ENCODE results near the gene PBX1.

Gene PBX1

DNA sequence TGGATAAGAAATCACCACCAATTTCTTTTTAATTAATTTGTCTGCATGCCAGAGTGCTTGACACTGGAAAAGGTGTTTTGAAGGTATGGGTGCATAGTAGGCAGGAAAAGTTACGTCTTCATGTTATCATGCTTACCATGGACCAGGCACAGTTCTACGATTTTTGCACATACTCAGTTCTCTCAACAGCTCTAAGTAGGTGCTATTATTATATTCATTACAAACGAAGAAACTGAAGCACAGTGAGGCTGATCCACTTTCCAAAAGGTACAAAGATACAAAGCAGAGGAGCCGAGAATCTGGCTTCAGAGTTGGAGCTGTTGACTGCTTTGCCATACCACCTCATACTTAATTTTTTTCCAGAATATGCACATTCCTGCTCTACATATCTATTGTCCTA is 306.4 kb downstream of the PBX1 start:
- no peak for TF ChIP-seq SPI1 (IDR thresholded peaks at IDR 0.05; ENCODE audit: low read depth, low read length)
- DNase-seq (ENCODE audit: insufficient read length, low spot score) (no peak), FAIRE-seq (no peak)

DNA sequence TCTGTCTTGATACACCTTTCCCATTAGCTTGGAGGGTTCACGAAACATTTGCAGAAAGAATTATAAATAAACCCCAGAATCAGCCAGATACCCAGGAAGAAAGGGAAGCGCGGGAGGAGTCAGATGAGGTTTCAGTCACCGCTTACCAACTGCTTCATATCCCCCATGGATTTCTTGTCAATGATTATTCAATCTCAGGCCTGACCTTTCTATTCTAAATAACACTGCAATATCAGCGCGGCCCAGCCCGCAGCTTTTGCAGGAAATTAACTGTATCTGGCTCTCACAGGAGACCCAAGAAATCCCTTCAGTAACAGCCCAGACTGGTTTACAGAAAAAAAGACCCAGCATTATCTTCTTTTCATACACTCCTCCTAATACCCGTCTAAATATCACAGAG is 308.6 kb downstream of the PBX1 start:
- no peak for DNase-seq (ENCODE audit: insufficient read length, low spot score)
- no peak for FAIRE-seq
- TF ChIP-seq TAF1 (IDR thresholded peaks at IDR 0.05; ENCODE audit: low read depth, low read length) = no peak
- TF ChIP-seq SPI1 (IDR thresholded peaks at IDR 0.05; ENCODE audit: low read depth, low read length) = no peak
- TF ChIP-seq POU2F2 (IDR thresholded peaks at IDR 0.05; ENCODE audit: low read depth, low read length) = no peak
- TF ChIP-seq POLR2A (IDR thresholded peaks at IDR 0.05; ENCODE audit: low read depth, low read length) = no peak
- TF ChIP-seq POLR2AphosphoS5 (IDR thresholded peaks at IDR 0.05; ENCODE audit: low read depth, low read length) = no peak
- no peak for TF ChIP-seq PAX5 (IDR thresholded peaks at IDR 0.05; ENCODE audit: insufficient read depth, low read length, severe bottlenecking)

DNA sequence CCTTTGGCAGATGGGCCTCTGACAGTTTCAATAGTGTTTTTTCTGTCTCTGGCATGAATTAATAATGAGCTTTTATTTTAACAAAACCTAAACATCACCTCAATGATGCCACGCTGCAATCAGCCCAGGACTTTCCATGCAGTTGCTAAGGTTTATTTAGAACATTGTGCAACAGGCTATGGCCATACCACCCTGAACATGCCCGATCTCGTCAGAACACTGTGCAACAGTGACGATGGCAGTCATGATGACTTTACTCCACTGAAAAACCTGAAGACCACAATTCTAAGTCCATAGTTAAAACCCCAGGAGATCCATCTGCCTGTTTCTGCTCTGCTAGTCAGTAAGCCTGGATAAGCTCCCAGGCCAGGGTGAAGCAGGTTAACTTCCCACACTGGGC is 310.0 kb downstream of the PBX1 start:
- DNase-seq (ENCODE audit: insufficient read length, low spot score) (no peak), FAIRE-seq (no peak)
- TF ChIP-seq POU2F2 (IDR thresholded peaks at IDR 0.05; ENCODE audit: low read depth, low read length) (no peak), PAX5 (IDR thresholded peaks at IDR 0.05; ENCODE audit: insufficient read depth, low read length, severe bottlenecking) (no peak), POLR2A (IDR thresholded peaks at IDR 0.05; ENCODE audit: low read depth, low read length) (no peak), SPI1 (IDR thresholded peaks at IDR 0.05; ENCODE audit: low read depth, low read length) (no peak), POLR2AphosphoS5 (IDR thresholded peaks at IDR 0.05; ENCODE audit: low read depth, low read length) (no peak), TAF1 (IDR thresholded peaks at IDR 0.05; ENCODE audit: low read depth, low read length) (no peak)

DNA sequence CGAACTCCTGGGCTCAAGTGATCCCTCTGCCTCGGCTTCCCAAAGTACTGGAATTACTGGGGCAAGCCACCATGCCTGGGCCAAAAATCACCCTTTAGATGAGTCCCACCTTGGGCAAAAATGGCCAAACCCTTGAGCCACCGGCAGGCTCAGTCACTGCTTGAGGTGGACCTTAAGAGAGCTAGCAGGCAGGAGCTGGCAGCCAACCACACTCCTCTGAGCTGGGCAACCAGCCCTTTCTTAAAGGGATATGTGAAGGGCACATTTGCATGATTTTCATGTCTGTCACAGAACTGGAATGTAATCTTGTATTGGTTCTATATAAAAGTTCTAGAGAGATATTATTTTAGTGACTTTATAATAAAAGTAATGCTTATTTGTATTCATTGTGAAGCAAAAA is 316.5 kb downstream of the PBX1 start:
- FAIRE-seq (no peak), DNase-seq (ENCODE audit: insufficient read length, low spot score) (no peak)
- TF ChIP-seq SPI1 (IDR thresholded peaks at IDR 0.05; ENCODE audit: low read depth, low read length) = no peak
- no peak for TF ChIP-seq POU2F2 (IDR thresholded peaks at IDR 0.05; ENCODE audit: low read depth, low read length)
- no peak for TF ChIP-seq TAF1 (IDR thresholded peaks at IDR 0.05; ENCODE audit: low read depth, low read length)
- TF ChIP-seq PAX5 (IDR thresholded peaks at IDR 0.05; ENCODE audit: insufficient read depth, low read length, severe bottlenecking) = no peak
- no peak for TF ChIP-seq POLR2AphosphoS5 (IDR thresholded peaks at IDR 0.05; ENCODE audit: low read depth, low read length)
- TF ChIP-seq POLR2A (IDR thresholded peaks at IDR 0.05; ENCODE audit: low read depth, low read length) = no peak

DNA sequence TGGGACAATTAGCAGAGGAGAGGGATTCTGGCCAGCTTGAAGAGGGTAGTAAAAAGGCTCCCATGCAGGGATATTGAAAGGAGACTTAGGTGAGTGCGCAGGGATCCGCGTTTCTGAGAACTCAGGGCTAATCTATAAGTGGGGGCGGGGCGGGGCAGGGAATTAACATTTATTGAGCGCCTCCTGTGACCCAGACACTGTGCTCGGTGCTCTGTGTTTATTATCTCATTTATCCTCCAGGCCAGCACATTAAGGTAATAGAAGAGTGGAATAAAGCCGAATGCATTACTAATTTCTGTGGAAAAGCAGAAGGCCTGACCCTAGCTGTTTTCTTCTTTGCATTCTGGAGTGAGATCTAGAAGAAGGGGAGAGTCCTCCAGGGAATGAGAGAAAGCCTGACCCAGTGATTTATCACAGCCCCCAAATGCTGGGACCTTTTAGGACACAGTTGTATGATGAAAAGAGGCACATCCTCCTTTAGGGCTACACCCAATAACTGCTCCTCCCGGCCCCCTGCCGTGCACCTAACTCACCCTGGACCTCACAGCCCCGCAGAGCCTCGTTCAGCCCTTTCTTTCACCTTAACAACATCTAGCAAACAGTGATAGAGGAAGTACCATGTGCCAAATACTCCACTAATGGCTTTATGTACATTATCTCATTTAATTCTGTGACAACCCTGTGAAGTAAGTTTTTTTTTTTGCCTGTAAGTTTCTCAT is 317.6 kb downstream of the PBX1 start:
- TF ChIP-seq POLR2A (IDR thresholded peaks at IDR 0.05; ENCODE audit: low read depth, low read length) (no peak), POLR2AphosphoS5 (IDR thresholded peaks at IDR 0.05; ENCODE audit: low read depth, low read length) (no peak), PAX5 (IDR thresholded peaks at IDR 0.05; ENCODE audit: insufficient read depth, low read length, severe bottlenecking) (no peak), POU2F2 (IDR thresholded peaks at IDR 0.05; ENCODE audit: low read depth, low read length) (no peak), TAF1 (IDR thresholded peaks at IDR 0.05; ENCODE audit: low read depth, low read length) (no peak), SPI1 (IDR thresholded peaks at IDR 0.05; ENCODE audit: low read depth, low read length) (no peak)
- DNase-seq (ENCODE audit: insufficient read length, low spot score) (no peak), FAIRE-seq (no peak)

DNA sequence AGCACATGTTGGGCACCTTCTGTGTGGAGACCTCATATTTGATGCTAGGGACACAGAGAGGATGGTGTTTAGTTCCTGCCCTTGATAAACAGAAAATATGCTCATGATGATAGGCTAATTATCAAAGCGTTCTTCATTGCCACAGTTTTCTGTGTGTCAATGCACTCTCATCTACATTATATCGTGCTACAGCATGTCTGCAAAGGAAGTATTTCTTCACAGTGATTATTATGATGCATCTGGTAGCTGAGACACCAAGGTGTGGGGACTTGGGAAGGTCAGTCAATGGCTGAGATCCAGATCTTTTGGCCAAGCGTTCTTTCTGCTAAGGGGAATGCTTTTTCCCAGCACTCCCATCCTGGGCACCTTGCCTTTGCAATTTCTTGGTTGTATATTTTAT is 321.2 kb downstream of the PBX1 start:
- FAIRE-seq (no peak), DNase-seq (ENCODE audit: insufficient read length, low spot score) (no peak)
- TF ChIP-seq POLR2AphosphoS5 (IDR thresholded peaks at IDR 0.05; ENCODE audit: low read depth, low read length) = no peak
- no peak for TF ChIP-seq POU2F2 (IDR thresholded peaks at IDR 0.05; ENCODE audit: low read depth, low read length)
- no peak for TF ChIP-seq TAF1 (IDR thresholded peaks at IDR 0.05; ENCODE audit: low read depth, low read length)

DNA sequence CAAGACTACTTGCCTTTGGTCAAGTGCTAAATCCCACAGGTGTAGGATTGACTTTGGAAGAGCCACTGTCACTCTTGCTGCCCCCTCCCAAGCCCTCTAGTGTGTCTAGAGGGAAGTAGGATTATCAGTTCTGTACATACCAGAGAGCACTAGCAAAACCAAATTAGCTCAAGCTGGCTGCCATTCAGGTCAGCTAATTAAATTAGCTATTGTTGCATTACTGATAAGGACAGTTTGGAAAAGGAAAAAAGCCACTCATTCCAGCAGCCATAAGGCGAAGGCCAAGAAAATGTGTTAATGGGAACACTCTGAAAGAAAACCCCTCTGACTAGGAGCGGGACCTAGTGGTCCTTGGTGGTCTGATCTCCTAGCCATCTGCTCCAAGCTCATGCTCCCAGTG is 321.7 kb downstream of the PBX1 start:
- no peak for TF ChIP-seq TAF1 (IDR thresholded peaks at IDR 0.05; ENCODE audit: low read depth, low read length)
- no peak for TF ChIP-seq POLR2A (IDR thresholded peaks at IDR 0.05; ENCODE audit: low read depth, low read length)
- no peak for TF ChIP-seq POU2F2 (IDR thresholded peaks at IDR 0.05; ENCODE audit: low read depth, low read length)
- no peak for TF ChIP-seq SPI1 (IDR thresholded peaks at IDR 0.05; ENCODE audit: low read depth, low read length)
- no peak for TF ChIP-seq POLR2AphosphoS5 (IDR thresholded peaks at IDR 0.05; ENCODE audit: low read depth, low read length)
- no peak for TF ChIP-seq PAX5 (IDR thresholded peaks at IDR 0.05; ENCODE audit: insufficient read depth, low read length, severe bottlenecking)
- FAIRE-seq (no peak), DNase-seq (ENCODE audit: insufficient read length, low spot score) (no peak)

DNA sequence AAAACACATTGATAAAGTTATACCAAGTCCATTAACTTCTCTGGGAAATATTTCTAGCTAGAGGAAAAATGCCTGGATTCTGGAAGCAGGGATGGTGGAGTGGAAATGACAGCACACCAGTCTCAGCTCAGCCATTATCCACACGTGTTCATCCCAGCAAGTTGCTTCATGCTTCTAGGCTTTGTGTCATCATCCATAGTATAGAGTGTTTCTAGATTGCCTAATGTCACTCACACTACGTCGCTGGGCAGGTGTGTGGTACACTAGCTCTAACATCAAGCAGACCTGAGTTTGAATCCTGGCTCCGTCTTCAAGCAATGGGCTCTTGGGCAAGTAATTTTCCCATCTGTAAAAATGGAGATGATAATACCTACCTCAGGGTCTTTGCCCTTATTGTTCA is 326.3 kb downstream of the PBX1 start:
- no peak for DNase-seq (ENCODE audit: insufficient read length, low spot score)
- FAIRE-seq = no peak
- TF ChIP-seq POLR2AphosphoS5 (IDR thresholded peaks at IDR 0.05; ENCODE audit: low read depth, low read length) (no peak), TAF1 (IDR thresholded peaks at IDR 0.05; ENCODE audit: low read depth, low read length) (no peak), PAX5 (IDR thresholded peaks at IDR 0.05; ENCODE audit: insufficient read depth, low read length, severe bottlenecking) (no peak), POLR2A (IDR thresholded peaks at IDR 0.05; ENCODE audit: low read depth, low read length) (no peak), SPI1 (IDR thresholded peaks at IDR 0.05; ENCODE audit: low read depth, low read length) (no peak), POU2F2 (IDR thresholded peaks at IDR 0.05; ENCODE audit: low read depth, low read length) (no peak)

DNA sequence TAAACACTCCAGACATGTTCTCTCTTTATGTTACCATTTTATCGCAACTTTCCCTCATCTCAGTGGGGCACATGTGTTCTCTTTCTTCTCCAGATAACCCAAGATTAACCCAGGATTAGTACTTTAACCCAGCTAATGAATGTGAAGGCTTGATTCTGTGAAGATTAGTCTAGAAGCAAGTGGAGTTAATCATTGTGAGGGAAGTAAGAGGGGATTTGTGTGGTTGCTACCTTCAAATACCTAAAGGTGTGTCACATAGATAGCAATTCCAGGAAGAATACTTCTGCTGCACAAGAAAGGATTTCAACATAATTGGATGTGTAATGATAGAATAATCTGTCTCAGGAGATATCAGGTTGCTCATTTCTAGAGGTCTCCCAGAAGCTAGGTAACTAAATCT is 327.1 kb downstream of the PBX1 start:
- no peak for FAIRE-seq
- DNase-seq (ENCODE audit: insufficient read length, low spot score) = no peak
- TF ChIP-seq POLR2A (IDR thresholded peaks at IDR 0.05; ENCODE audit: low read depth, low read length) = no peak
- no peak for TF ChIP-seq SPI1 (IDR thresholded peaks at IDR 0.05; ENCODE audit: low read depth, low read length)
- TF ChIP-seq POLR2AphosphoS5 (IDR thresholded peaks at IDR 0.05; ENCODE audit: low read depth, low read length) = no peak
- TF ChIP-seq TAF1 (IDR thresholded peaks at IDR 0.05; ENCODE audit: low read depth, low read length) = no peak
- no peak for TF ChIP-seq PAX5 (IDR thresholded peaks at IDR 0.05; ENCODE audit: insufficient read depth, low read length, severe bottlenecking)
- TF ChIP-seq POU2F2 (IDR thresholded peaks at IDR 0.05; ENCODE audit: low read depth, low read length) = no peak

DNA sequence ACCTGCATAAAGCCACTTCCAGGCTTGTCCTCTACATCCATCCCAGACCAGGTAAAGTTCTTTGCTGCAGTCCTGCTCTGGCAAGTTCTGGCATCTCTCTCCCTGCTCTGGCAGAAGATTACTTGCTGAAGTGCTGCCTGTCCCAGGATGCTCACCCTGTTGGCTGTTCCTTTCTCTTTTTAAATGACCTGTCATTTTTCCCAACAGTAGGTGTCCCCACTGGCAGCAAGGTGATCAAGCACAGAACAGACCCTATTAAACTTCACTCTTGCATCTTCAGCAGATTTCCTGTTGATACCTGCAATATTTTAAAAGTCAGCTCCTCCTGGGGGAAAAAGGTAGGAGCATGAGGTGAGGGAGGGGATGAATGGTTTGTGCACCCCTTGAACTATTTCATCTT is 332.6 kb downstream of the PBX1 start:
- no peak for DNase-seq (ENCODE audit: insufficient read length, low spot score)
- FAIRE-seq = no peak
- TF ChIP-seq TAF1 (IDR thresholded peaks at IDR 0.05; ENCODE audit: low read depth, low read length) = no peak
- no peak for TF ChIP-seq SPI1 (IDR thresholded peaks at IDR 0.05; ENCODE audit: low read depth, low read length)
- no peak for TF ChIP-seq PAX5 (IDR thresholded peaks at IDR 0.05; ENCODE audit: insufficient read depth, low read length, severe bottlenecking)
- TF ChIP-seq POLR2A (IDR thresholded peaks at IDR 0.05; ENCODE audit: low read depth, low read length) = no peak
- TF ChIP-seq POU2F2 (IDR thresholded peaks at IDR 0.05; ENCODE audit: low read depth, low read length) = no peak
- TF ChIP-seq POLR2AphosphoS5 (IDR thresholded peaks at IDR 0.05; ENCODE audit: low read depth, low read length) = no peak

All from GM12891 (cell line).